ENCODE measurements around the gene AKR1C4. TPM values are rescaled to one million over a fixed set of nuclear protein-coding genes. Genes with fewer than 3 reads are reported as not detected.

AKR1C4 gene
- total and polyA plus RNA-seq, 10 donors, result not detected

DNA sequence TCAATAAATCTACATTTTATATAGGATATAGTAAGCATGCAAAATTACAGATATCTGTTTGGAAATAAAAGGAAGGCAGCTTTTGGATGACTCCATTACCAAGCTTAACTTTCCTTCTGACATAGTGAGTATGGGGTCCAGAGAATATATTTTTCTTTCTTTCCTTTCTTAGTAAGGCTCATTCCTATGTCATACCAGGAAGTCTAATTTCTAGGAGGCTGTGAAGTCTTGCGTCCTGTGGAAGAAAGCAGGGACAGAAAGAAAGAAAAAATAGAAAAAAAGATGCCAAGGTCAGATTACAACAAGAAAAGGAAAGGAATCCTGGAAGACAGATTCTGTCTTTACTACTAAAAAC is 48.0 kb upstream of the AKR1C4 start:
- TF ChIP-seq POLR2A (IDR thresholded peaks at IDR 0.05) (no peak), POLR2AphosphoS5 (IDR thresholded peaks at IDR 0.05) (no peak)
- TF ChIP-seq, protein P1, sequence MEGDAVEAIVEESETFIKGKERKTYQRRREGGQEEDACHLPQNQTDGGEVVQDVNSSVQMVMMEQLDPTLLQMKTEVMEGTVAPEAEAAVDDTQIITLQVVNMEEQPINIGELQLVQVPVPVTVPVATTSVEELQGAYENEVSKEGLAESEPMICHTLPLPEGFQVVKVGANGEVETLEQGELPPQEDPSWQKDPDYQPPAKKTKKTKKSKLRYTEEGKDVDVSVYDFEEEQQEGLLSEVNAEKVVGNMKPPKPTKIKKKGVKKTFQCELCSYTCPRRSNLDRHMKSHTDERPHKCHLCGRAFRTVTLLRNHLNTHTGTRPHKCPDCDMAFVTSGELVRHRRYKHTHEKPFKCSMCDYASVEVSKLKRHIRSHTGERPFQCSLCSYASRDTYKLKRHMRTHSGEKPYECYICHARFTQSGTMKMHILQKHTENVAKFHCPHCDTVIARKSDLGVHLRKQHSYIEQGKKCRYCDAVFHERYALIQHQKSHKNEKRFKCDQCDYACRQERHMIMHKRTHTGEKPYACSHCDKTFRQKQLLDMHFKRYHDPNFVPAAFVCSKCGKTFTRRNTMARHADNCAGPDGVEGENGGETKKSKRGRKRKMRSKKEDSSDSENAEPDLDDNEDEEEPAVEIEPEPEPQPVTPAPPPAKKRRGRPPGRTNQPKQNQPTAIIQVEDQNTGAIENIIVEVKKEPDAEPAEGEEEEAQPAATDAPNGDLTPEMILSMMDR (IDR thresholded peaks at IDR 0.05 in 8 of 11, conservative IDR thresholded peaks at IDR 0.05 in 3 of 11), result no peak
- H3K27me3 ChIP-seq (replicated peaks in 1 of 7), result no peaks in the 10 kb centered on the region
- no peaks in the 10 kb centered on the region for H3K4me1 ChIP-seq
- intact Hi-C loops (cut with DNase I; ENCODE audit: low total_unique reads), result no loop called here
- H3K9me3 ChIP-seq, result peaks cover 0 to 35% (median 11%) of the 10 kb centered on the region in 8 donors
- WGBS, 5 donors, result 59 to 76% (median 70%) methylated on average over 1 of the region's 1 CpG
- H3K36me3 ChIP-seq, result no peaks in the 10 kb centered on the region
- H3K4me3 ChIP-seq, result no peak overlapping the region
- H3K27ac ChIP-seq, result no peak overlapping the region
- no peak for DNase-seq

DNA sequence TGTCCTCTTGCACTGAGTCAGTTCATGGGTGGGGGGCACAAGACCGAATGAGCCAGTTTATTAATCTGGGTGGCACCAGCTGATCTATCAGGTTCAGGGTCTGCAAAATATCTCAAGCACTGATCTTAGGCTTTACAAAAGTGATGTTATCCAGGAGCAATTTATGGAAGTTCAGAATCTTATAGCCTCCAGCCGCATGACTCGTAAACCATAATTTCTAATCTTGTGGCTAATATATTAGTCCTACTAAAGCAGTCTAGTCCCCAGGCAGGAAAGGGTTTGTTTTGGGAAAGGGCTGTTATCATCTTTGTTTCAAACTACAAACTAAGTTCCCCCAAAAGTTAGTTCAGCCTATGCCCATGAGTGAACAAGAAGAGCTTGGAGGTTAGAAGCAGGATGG is 45.6 kb upstream of the AKR1C4 start:
- Histone ChIP-seq H3K9me3 (peaks cover 0 to 35% (median 11%) of the 10 kb centered on the region in 8 donors), H3K4me1 (no peaks in the 10 kb centered on the region), H3K27me3 (replicated peaks in 1 of 7) (no peaks in the 10 kb centered on the region), H3K36me3 (no peaks in the 10 kb centered on the region), H3K27ac (no peak overlapping the region), H3K4me3 (no peak overlapping the region)
- intact Hi-C loops (cut with DNase I; ENCODE audit: low total_unique reads), result no loop called here
- DNase-seq, result no peak
- TF ChIP-seq POLR2A (IDR thresholded peaks at IDR 0.05) (no peak), POLR2AphosphoS5 (IDR thresholded peaks at IDR 0.05) (no peak)
- TF ChIP-seq, protein P1 (IDR thresholded peaks at IDR 0.05 in 8 of 11, conservative IDR thresholded peaks at IDR 0.05 in 3 of 11), result no peak
- 92 to 99% (median 97%) methylated on average over 3 of the region's 3 CpGs for WGBS, 5 donors

DNA sequence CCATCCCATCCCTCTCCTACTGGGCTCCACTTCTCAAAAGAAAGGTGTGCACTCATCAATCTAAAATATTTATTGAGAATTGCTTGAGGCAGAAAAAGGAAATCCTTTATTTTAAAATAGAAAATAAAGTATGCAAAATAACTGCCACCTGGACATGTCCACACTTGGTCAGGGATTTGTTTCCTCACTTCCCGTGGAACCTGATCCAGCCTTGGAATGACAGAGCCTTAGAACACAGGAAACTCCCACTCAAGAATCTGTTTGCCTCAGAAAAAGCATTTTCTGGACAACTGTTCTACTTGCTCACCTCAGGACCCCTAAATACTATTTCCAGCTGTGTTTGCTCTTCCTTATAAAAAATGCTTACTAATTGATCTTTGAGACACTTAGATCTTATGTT is 40.7 kb upstream of the AKR1C4 start:
- Histone ChIP-seq H3K36me3 (no peaks in the 10 kb centered on the region), H3K4me3 (no peak overlapping the region), H3K27ac (no peak overlapping the region), H3K4me1 (no peaks in the 10 kb centered on the region), H3K9me3 (peaks cover 0 to 18% (median 2%) of the 10 kb centered on the region in 8 donors), H3K27me3 (replicated peaks in 1 of 7) (no peaks in the 10 kb centered on the region)
- WGBS, 5 donors, result 22 to 50% (median 42%) methylated on average over 1 of the region's 1 CpG
- intact Hi-C loops (cut with DNase I; ENCODE audit: low total_unique reads), result no loop called here
- TF ChIP-seq POLR2AphosphoS5 (IDR thresholded peaks at IDR 0.05) (no peak), POLR2A (IDR thresholded peaks at IDR 0.05) (no peak)
- TF ChIP-seq, protein P1 (IDR thresholded peaks at IDR 0.05 in 8 of 11, conservative IDR thresholded peaks at IDR 0.05 in 3 of 11), result no peak
- DNase-seq, result no peak

DNA sequence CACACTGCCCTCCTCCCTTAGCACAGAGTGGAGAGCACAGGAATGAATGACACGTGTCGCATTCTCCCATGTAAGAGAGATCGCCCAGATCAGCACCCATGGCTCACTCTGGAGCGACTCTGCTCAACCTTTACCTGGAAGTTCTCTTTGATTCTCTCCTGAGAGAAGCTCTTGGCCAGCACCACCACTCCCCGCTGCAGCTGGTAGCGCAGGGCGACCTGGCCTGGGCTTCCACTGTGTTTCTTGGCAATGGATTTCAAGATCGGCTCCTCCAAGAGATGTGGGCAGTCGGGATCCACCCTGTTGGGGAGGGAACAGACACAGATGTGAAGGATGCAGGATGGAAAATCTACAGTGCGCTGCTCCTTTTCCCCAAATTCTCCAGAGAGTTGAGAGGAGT is 39.1 kb upstream of the AKR1C4 start:
- no peak for TF ChIP-seq POLR2A (IDR thresholded peaks at IDR 0.05)
- TF ChIP-seq, protein P1 (IDR thresholded peaks at IDR 0.05 in 8 of 11, conservative IDR thresholded peaks at IDR 0.05 in 3 of 11), result no peak
- no peak for TF ChIP-seq POLR2AphosphoS5 (IDR thresholded peaks at IDR 0.05)
- DNase-seq, result no peak
- H3K9me3 ChIP-seq, result peaks cover 0 to 23% (median 11%) of the 10 kb centered on the region in 8 donors
- no peak overlapping the region for H3K4me3 ChIP-seq
- no peaks in the 10 kb centered on the region for H3K27me3 ChIP-seq (replicated peaks in 1 of 7)
- no peaks in the 10 kb centered on the region for H3K4me1 ChIP-seq
- no peak overlapping the region for H3K27ac ChIP-seq
- 77 to 91% (median 84%) methylated on average over 10 of the region's 10 CpGs for WGBS, 5 donors
- H3K36me3 ChIP-seq, result no peaks in the 10 kb centered on the region
- intact Hi-C loops (cut with DNase I; ENCODE audit: low total_unique reads), result no loop called here
